Ramos (cell line): ENCODE results near the gene TBXAS1.

Experiments
- in situ Hi-C: fragments of 300-500 bp; cut with MboI; formaldehyde crosslinking; loops from one replicate; pipeline ENCODE4 v1.14.3; 2022; ENCODE audit warnings: low sequenced_read_pairs; ENCODE audit not compliant: unreplicated experiment

Gene TBXAS1

DNA sequence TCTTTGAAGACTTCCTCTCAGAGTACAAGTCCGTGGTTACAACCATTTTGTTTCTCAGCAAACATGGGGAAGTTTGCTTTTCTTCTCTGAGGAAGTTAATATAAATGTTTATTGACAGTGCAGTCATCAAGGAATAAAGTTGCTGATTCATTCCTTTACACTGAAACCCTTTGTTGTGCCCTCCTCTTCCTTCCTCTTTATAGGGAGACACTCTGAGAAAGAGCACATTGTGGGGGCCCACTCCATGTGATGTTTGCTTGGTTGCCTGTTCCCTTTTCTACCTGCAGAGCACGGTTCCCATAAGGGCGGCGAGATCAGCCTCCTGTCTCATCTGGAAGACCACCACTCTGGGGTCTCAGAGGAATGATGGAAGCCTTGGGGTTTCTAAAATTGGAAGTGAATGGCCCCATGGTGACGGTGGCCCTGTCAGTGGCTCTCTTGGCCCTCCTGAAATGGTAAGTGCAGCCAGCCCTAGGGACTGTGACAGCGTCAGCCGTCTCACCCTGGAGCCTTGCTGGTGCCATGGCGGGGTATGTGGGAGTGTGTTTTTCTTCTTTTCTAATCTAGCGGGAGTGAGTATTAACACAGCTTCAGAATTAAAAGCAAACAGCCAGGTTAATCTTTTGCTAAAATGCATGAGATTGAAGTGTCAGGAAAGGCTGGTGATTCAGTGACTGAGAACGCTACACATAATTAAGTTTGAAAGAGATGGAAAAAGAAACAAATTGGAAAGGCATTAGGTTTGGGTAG, at the start of gene TBXAS1:
Gene TBXAS1, plus strand, starts transcription at position 240 of the 750 bp plus-strand sequence. Its CDS starts 127 bp downstream, at position 367.
- in situ Hi-C loops = no loop called here

DNA sequence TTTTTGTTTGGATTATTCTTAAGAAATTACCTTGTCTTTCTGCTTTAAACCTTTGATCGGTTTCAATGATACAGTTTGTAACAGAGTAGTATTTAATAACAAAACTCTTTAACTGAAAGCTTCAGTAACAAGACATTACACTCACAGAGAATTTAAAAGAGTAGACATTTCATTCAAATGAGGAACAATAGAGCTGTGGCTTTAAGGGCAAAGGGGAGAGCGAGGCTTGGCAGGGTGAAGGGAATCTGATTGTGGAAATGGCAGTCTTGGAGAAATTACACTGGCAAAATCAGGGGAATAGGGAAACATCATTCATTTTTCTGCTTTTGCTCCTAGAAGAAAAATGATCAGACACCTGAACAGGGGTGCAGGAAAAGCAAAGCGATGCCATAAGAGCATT, 46.1 kb upstream of the TBXAS1 start:
- in situ Hi-C loops = no loop called here

GRCh38 chr7:139783647-139784385, 45.2 kb upstream of the TBXAS1 start:
- in situ Hi-C loops = no loop called here

DNA sequence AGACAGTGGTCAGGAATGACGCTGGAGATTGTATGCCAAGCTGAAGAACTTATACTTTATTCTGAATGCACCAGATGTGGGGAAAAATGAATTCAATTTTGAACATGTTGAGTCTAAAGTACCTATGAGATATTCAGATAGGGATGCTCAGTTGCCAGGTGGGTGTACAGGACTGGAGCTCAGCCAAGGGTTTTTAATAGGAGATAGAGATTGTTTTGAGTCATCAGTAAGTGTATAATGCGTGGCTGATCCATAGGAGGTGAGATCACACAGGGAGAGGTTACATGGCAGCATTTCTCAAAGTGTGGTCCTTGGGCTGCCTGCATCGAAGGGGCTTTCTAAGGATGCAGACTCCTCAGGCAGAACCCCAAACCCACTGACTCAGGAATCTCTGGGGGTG, 44.4 kb upstream of the TBXAS1 start:
- in situ Hi-C loops = no loop called here

DNA sequence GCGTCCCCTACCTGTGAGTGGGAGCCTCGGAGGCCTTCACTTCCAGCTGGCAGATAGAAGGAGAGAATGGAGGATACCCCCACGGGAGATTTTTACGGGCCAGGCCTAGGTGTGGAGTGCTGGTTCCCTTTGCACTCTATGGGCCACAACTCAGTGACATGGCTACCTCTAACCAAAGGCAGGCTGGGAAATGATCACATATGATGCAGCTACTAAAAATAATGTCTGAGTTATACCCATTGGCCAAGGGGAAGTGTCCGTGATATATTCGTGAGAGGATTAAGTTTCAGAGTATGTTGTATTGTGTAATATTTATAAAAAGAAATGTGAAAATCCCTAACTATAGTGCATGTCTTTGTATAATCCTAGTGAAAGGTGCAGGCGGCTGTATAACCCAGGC, 37.7 kb upstream of the TBXAS1 start:
- in situ Hi-C loops = loop anchor here (10.0 kb wide), 1 partner anchor 57 kb away; no protein-coding TSS in a partner anchor

GRCh38 chr7:139797607-139798006, 31.5 kb upstream of the TBXAS1 start:
- in situ Hi-C loops = loop anchor here (10.0 kb wide), 1 partner anchor 63 kb away; no protein-coding TSS in a partner anchor

- in situ Hi-C loops = loop anchor here (10.0 kb wide), 1 partner anchor 63 kb away; no protein-coding TSS in a partner anchor
Measured at GRCh38 chr7:139798221-139798620, 30.8 kb upstream of the TBXAS1 start.

DNA sequence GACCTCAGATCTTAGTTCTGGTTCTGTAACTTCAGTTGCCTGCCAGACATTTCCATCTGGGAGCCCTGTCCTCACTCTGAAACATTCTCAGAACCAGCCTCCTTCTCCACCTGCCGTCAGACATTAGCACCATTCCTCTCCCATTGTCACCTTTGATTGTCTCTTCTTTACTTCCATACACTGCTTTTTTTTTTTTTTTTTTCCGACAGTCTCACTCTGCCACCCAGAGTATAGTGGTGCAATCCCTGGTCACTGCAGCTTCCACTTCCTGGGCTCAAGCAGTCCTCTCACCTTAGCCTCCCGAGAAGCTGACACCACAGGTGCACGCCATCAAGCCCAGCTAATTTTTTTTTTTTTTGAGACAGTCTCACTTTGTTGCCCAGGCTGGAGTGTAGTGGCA, 30.2 kb upstream of the TBXAS1 start:
- in situ Hi-C loops = loop anchor here (10.0 kb wide), 1 partner anchor 64 kb away; no protein-coding TSS in a partner anchor

DNA sequence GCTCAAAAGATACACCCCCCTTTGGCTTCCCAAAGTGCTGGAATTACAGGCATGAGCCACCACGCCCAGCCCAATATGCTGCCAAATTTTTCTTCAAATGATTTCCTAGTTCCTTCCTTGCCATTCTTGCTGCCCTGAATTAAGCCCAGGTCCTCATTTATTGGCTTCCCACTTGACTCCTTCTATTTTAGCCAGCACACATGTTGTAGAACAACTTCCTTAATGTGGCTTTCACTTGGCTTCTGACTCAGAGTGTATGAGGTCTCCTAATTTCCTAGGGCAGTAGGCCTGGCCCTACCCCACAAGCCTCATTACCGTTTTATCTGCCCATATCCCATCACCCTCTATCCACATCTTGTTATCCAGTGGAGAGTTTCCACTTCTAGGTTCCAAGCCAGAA, 29.5 kb upstream of the TBXAS1 start:
- in situ Hi-C loops = loop anchor here (10.0 kb wide), 1 partner anchor 65 kb away; no protein-coding TSS in a partner anchor

GRCh38 chr7:139804571-139804970, 24.5 kb upstream of the TBXAS1 start:
- in situ Hi-C loops = no loop called here

- in situ Hi-C loops = no loop called here
Measured at GRCh38 chr7:139807009-139807408, 22.1 kb upstream of the TBXAS1 start.

- in situ Hi-C loops = no loop called here
Measured at GRCh38 chr7:139808427-139808826, 20.6 kb upstream of the TBXAS1 start.

DNA sequence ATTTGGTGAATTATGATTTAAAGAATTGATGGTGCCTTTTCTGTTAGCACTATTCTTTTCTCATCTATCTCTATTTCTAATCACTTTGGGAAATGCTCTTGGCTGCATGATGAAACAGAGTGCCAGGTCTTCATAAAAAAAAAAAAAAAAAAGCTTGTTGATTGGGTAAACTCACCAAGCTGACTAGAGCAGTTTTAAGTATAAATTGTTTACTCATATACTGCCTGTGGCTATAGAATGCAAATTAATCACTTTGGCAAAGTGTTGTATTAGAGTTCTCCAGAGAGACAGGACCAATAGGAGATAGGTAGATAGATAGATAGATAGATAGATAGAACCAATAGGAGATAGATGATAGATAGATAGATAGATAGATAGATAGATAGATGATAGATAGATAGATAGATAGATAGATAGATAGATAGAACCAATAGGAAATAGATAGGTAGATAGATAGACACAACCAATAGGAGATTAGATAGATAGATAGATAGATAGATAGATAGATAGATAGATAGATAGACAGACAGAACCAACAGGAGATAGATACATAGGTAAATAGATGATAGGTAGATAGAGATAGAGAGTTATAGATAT, 20.1 kb upstream of the TBXAS1 start:
- in situ Hi-C loops = no loop called here

- in situ Hi-C loops = no loop called here
Measured at GRCh38 chr7:139811066-139811465, 18.0 kb upstream of the TBXAS1 start.

DNA sequence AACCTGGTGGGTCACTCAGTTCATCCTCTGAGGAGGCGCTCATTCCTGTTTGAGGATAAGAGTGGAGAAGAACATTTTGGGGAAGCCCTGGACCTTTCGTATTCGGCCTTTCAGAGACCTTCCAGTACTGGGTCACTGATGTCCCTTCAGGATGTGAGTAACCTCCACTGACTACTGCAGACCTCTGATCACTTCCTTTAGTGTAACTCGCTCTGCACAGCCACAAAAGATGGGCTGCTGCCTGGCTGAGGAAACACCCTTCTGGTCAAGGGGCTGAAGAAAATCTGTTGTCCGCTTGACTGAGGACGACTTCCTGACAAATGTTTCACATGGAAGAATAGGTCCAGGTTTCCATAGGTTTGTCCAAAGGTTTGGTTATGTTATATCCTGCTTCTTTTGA, 15.9 kb upstream of the TBXAS1 start:
- in situ Hi-C loops = no loop called here

- in situ Hi-C loops = no loop called here
Measured at GRCh38 chr7:139813689-139814088, 15.4 kb upstream of the TBXAS1 start.

- in situ Hi-C loops = no loop called here
Measured at GRCh38 chr7:139817249-139817648, 11.8 kb upstream of the TBXAS1 start.

DNA sequence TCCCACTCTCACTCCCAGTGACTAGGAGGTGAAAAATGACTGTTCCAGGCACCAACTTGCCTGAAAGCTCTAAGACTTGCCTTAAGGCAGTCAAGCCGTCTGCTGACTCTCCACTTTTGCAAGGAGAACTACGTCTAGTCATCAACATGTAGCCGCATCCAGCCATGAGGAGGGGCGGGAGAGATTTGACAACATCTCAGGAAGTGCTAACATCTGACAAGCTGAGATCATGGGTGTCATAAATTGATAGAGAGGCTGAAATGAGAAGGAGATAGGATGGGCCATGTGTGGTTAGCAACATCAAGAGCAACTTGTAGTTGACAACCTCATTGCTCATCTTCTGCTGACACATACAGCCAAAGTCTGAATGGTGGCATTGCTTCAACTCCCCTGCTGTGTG, 9.0 kb upstream of the TBXAS1 start:
- in situ Hi-C loops = no loop called here

- in situ Hi-C loops = no loop called here
Measured at GRCh38 chr7:139821349-139822105, 7.5 kb upstream of the TBXAS1 start.

DNA sequence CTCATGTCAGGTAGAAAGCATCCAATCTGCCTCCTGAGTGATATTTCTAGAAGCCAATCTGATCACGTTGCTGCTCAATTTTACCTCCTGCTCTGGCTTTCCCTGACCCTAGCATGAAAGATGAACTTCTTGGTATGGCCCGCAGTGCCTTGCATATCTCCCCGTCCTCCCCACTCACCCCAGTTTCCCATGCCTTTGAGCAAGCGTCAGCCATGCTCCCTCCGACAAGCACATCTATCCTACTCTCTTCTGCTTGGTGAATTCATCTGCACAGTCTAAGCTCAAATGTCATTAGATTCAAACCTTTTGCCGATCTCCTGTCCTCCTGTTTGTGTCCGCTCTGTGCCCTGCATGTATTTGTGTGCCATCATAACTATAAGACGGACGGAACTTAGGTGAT, 6.2 kb upstream of the TBXAS1 start:
- in situ Hi-C loops = no loop called here
